HG03354 (cell line): ENCODE measurements around the gene BCL2A1.
"Not testable (repeated sequence)": the region's sequence is repeated elsewhere in the genome, so short reads cannot be mapped to it uniquely, and the experiment has no call there.

ENCODE experiments used
- ATAC-seq: cut with Tn5 transposase; IDR thresholded peaks from one replicate; pipeline ENCODE4 v1.9.1; 2021; ENCODE audit warnings: mild to moderate bottlenecking; ENCODE audit not compliant: unreplicated experiment, poor library complexity, severe bottlenecking

Gene BCL2A1

GRCh38 chr15:79932447-79932846 lies 38.5 kb downstream of the BCL2A1 start:
- ATAC-seq, result no peak

- ATAC-seq, result no peak
Observed at GRCh38 chr15:79930516-79930915, 40.5 kb downstream of the BCL2A1 start.

- ATAC-seq, result no peak
Observed at GRCh38 chr15:79929412-79929811, 41.6 kb downstream of the BCL2A1 start.

GRCh38 chr15:79926116-79926515 lies 44.9 kb downstream of the BCL2A1 start:
- not testable (repeated sequence) for ATAC-seq

GRCh38 chr15:79924379-79924778 lies 46.6 kb downstream of the BCL2A1 start:
- ATAC-seq, result no peak

GRCh38 chr15:79923515-79924169 lies 47.4 kb downstream of the BCL2A1 start:
- ATAC-seq, result peak; percentile 97

- ATAC-seq, result peak; percentile 47
Observed at GRCh38 chr15:79923079-79923514, 47.9 kb downstream of the BCL2A1 start.

- no peak for ATAC-seq
Observed at GRCh38 chr15:79922512-79923078, 48.4 kb downstream of the BCL2A1 start.

- ATAC-seq, result no peak
Observed at GRCh38 chr15:79919749-79920511, 51.1 kb downstream of the BCL2A1 start.

GRCh38 chr15:79919090-79919748 lies 51.8 kb downstream of the BCL2A1 start:
- ATAC-seq, result no peak

- no peak for ATAC-seq
Observed at GRCh38 chr15:79918278-79918677, 52.7 kb downstream of the BCL2A1 start.

- no peak for ATAC-seq
Observed at GRCh38 chr15:79916502-79917132, 54.4 kb downstream of the BCL2A1 start.

- ATAC-seq, result not testable (repeated sequence)
Observed at GRCh38 chr15:79915776-79916501, 55.1 kb downstream of the BCL2A1 start.

GRCh38 chr15:79914728-79915127 lies 56.3 kb downstream of the BCL2A1 start:
- no peak for ATAC-seq
